Measurements from ENCODE around the gene FKBP6.
A peak's percentile ranks its signal among the peaks of the same experiment; 100 is the strongest.
"Not testable (repeated sequence)": the region's sequence is repeated elsewhere in the genome, so short reads cannot be mapped to it uniquely, and the experiment has no call there.

Gene FKBP6

GRCh38 chr7:73324081-73324845 is 3.7 kb upstream of the FKBP6 start:
- DNase-seq: peak; percentile 72

DNA sequence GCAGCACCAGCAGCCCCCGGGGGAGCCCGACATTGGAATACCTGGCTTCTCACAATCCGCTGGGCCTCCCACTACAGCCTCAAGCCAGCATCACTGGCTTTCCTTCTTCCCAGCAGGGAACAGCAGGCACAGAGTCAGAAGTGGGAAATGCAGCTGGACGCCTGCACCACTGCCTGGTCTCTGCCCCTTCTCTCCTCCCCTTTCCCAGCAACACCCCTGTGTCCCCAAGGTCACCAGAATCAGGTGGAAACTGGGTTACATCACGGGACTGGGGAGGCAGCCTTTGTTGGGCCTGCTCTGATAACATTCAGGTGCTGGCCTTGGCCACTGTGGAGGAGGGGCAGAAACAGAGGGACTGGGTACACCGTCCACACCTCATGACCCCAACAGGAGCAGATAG is 2.5 kb upstream of the FKBP6 start:
- not testable (repeated sequence) for DNase-seq

GRCh38 chr7:73327449-73327848 is 512 bp upstream of the FKBP6 start:
- not testable (repeated sequence) for DNase-seq

DNA sequence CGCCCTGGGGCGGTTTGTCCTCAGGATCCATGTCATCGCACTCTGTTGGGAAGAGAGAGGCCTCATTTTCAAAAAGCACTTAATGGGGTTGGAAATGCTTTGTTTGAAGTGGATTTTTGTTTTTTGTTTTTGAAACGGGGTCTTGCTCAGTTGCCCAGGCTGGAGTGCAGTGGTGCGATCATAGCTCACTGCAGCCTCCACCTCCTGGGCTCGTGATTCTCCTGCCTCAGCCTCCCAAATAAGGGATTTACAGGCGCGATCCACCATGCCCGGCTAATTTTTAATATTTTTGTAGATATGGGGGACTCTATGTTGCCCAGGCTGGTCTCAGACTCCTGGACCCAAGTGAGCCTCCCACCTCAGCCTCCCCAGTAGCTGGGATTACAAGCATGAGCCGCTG is 735 bp downstream of the FKBP6 start:
- no peak for DNase-seq

DNA sequence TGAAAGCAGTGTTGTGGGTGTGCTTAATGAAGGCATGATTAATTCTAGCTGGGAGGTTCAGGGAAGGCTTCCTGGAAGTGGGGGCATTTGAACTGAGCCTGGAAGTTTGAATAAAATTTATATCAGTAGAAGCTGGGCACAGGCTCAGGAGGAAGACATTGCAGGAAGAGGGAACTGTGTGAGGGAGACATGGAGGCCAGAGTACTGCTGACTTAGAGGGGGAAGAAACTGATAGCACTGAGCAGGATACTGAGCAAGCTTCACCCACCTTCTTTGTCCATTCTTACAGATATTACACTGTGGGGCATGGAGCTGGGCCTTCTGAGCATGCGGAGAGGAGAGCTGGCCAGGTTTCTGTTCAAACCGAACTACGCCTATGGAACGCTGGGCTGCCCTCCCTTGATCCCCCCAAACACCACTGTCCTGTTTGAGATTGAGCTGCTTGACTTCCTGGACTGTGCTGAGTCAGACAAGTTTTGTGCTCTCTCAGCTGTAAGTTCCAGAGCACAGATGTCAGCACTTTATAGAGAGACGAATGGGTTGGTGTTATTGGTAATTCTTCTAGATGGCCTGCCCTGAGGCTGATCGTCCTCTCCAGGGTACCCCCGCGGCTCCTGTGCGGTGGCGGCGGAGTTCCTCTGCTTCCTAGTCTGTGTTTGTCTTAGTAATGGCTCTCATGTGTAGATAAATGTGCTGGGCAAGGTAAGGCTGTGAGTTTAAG is 2.1 kb downstream of the FKBP6 start:
- no peak for DNase-seq

DNA sequence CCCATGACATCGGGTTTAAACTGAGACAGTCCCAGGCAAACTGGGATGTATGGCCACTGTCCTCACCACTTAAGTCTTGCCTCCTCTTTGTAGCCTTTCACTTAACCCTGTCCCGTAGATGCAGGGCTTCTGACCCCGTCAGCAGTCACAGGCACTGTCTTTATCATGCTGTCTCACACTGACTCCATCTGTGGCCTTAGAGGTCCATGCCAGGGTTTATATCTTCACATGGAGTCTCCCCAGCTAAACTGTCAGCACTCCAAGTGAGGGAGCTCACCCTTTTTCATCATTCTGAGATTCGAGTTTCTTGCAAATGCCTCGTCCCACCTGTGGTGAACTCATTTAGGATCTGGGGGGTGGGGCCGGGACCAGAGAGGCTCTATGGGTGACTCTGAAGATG is 2.8 kb downstream of the FKBP6 start:
- DNase-seq: no peak

DNA sequence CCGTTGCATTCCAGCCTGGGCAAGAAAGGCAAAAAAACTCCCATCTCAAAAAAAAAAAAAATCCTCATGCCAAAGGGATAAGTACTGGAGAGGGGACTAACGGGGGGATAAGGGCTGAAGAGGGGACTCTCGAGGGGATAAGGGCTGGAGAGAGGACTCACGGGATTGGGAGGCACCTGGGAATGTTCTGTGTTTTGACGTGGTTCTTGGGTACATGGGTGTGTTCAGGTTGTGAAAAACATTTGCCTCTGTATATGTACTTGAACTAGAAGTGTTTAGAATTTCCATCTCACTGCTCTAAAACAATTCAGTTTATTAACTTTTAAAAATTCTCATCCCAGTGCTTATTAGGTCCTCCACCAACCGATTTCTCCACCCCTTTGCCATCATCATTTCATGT is 4.5 kb downstream of the FKBP6 start:
- no peak for DNase-seq

DNA sequence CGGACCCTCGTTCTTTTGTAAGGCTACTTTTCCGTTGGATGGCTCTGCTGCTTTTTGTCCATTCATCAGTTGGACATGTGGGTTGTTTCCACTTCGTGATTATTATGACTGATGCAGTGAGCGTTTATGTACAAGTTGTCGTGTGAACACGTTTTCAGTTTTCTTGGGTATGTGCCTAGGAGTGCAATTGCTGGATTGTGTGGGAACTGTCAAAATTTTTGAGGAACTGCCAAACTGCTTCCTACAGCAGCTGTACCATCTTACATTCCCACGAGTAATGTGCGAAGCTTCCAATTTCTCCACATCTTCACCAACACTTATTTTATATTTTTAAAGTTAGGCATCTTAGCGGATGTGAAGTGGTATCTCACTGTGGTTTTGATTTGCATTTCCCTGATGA is 10.4 kb downstream of the FKBP6 start:
- DNase-seq: no peak

- DNase-seq: no peak
Measured at GRCh38 chr7:73340514-73340913, 12.6 kb downstream of the FKBP6 start.

DNA sequence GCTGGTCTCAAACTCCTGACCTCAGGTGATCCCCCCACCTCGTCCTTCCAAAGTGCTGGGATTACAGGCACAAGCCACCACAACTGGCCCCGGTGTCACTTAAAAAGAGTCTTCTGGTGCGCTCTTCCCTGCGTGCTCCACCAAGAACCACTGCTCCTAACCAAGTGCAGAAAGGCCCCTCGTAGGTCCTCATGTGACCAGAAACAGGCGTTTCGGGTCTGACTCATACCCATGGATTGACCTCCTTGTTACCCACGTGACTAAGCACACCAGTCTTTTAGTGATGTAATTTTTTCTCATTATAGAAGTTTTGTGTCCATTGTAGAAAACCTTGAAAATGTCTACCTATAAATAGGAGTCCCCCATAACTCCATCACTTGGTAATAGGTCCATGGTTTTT is 13.9 kb downstream of the FKBP6 start:
- DNase-seq: no peak

DNA sequence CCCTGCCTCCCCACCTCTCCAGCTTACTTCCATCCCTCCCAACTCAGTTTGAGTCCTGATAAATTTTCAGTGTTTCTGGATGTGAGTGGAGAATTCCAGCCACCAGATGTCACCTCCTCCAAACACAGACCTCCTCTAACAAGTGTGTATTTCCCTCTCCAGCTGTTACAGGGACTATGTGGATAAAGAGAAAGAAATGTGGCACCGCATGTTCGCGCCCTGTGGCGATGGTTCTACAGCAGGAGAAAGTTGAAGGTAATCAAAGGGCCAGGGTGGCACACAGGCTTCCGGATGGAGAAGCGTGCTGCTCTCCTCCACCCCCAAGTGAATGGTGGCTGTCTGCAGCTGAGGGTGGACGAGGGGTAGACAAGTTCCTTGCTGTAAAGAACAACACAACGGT is 14.7 kb downstream of the FKBP6 start:
- no peak for DNase-seq

- DNase-seq: no peak
Measured at GRCh38 chr7:73343671-73344380, 15.9 kb downstream of the FKBP6 start.

- no peak for DNase-seq
Measured at GRCh38 chr7:73345538-73345937, 17.6 kb downstream of the FKBP6 start.

DNA sequence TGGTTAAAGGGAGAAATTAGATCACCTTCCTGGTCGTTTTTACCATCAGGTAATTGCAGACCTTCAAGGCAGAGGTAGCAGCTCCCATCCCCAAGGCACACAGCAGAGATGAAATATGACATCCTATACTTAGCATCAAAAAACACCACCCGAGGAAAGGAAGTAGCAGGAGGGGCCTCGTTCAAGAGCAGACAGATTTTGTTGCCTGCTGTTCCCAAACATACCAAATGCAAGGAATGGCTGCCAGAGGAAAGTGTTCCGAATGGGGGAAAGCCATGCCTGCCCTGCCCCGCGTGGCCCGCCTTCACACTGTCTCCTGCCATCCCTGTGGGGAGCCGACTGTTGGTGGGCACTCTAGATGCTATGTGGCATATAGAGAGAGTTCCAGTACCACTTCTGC is 18.0 kb downstream of the FKBP6 start:
- no peak for DNase-seq

- DNase-seq: no peak
Measured at GRCh38 chr7:73349763-73350162, 21.8 kb downstream of the FKBP6 start.

DNA sequence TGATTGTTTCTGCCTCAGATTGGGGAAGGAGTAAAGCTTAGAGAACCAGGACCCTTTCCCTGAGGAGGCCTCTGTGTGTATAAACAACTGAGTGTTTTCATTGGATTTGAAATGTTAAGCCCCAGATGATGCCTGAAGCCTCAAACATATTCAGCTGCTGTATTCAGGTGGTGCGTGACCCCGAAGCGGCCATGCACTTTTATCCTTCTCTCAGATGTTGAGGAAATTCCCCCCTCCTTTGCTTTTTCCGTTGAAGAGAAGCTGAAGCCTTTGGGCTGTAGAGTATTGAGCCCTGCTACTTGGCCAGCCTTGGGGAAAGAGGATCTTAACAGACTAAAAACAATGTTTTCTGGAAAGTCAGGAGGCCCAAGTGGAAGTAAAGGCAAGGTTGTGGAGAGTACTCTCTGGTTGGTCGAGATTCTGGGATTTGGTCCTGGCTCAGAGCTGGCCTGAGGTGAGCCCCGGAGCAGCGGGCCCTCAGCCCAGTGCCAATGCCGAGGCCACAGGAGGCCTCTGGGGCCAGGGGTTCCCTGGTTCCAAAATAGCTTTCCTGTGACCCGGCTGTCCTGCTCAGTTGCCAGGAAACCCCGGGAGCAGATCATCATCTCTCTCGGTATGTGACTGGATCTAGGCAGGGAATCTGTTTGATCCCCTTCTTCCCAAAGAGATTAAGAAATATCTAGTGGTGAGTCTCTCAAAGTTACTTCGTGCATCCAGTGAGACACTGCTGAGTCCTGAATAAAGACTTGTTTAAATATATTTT is 22.5 kb downstream of the FKBP6 start:
- DNase-seq: no peak

GRCh38 chr7:73351447-73352167 is 23.6 kb downstream of the FKBP6 start:
- DNase-seq: no peak

- DNase-seq: no peak
Measured at GRCh38 chr7:73352784-73353183, 24.8 kb downstream of the FKBP6 start.

GRCh38 chr7:73353243-73353642 is 25.3 kb downstream of the FKBP6 start:
- no peak for DNase-seq

DNA sequence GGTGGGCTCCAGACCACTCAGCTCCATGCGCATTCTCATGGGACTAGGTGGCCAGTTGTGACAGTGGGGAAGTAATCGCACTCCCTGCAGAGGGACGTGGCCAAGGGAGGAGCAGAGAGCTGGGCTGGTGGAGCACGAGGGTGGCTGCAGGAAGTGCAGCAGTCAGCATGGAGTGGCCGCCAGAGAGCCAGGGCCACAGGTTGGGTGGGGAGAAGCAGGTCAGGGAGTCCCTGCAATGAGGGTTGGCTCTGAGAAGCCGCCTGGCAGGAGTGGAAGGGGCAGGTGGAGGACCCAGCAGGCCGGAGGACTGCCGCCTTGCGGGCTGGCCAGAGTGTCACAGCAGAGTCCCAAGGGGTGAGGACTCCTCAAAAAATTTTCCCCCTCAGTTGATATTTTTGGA is 26.2 kb downstream of the FKBP6 start:
- no peak for DNase-seq

GRCh38 chr7:73354821-73355220 is 26.9 kb downstream of the FKBP6 start:
- DNase-seq: no peak

GRCh38 chr7:73356159-73356558 is 28.2 kb downstream of the FKBP6 start:
- DNase-seq: no peak
